GM12872 (cell line): ENCODE measurements around the gene FAM118A.

Experiments
- TF ChIP-seq, protein P1 (sequence below): IDR thresholded peaks from 3 replicates; pipeline ENCODE4 v1.5.1; 2011; ENCODE audit warnings: low read depth, mild to moderate bottlenecking, low read length, moderate library complexity; ENCODE audit not compliant: insufficient read depth

Gene FAM118A

DNA sequence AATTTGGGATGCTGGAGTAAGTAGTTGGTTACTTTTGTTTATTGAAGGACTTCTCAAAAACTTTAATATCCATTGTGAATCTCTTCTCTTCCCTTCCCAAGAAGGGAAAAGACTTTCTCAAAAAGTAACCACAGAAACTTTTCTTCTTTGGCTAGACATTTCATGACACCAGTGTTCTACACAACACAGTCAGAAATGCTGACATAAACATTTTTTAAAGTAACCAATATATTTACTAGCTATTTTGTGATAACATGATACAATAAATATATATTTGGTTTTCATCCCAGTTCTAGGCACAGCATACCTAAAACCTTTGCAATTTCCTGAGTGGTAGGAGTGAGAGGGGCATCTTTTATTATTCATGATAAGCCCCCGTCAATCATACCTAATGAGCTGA lies 47.8 kb downstream of the FAM118A start:
- TF ChIP-seq, protein P1, sequence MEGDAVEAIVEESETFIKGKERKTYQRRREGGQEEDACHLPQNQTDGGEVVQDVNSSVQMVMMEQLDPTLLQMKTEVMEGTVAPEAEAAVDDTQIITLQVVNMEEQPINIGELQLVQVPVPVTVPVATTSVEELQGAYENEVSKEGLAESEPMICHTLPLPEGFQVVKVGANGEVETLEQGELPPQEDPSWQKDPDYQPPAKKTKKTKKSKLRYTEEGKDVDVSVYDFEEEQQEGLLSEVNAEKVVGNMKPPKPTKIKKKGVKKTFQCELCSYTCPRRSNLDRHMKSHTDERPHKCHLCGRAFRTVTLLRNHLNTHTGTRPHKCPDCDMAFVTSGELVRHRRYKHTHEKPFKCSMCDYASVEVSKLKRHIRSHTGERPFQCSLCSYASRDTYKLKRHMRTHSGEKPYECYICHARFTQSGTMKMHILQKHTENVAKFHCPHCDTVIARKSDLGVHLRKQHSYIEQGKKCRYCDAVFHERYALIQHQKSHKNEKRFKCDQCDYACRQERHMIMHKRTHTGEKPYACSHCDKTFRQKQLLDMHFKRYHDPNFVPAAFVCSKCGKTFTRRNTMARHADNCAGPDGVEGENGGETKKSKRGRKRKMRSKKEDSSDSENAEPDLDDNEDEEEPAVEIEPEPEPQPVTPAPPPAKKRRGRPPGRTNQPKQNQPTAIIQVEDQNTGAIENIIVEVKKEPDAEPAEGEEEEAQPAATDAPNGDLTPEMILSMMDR, result no peak

DNA sequence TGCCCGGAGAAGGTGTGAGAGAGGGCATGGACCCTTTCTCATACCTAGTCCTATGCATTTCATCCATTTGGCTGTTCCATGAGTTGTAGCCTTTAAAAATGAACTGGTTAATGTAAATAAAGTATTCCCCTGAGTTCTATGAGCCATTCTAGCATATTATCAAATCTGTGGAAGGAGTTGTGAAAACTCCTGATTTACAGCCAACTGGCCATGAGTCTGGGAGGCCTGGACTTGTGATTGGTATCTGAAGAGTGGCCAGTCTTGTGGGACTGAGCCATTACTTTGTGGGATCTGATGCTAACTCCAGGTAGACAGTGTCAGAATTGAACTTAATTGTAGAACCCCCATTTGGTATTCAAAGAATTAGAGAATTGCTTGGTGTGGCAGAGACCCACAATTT lies 48.4 kb downstream of the FAM118A start:
- TF ChIP-seq, protein P1, result no peak

DNA sequence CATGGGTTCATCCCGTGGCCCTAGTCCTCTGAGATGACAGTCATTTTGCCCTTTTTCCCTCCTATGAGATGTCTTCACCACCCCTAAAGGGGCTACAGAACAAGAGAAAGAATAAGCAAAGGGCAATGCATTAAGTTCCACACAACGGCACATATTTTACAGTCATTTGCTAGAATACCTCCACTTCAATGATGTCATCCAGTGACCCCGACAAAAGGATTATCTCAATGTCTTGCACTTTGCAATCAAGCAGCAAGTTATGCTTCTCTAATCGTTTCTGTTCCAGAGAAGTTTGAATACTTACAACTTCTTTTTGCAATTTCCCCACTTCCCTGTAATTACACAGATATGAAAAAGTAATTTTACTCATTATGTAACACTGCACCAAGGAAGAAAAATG lies 49.9 kb downstream of the FAM118A start:
- TF ChIP-seq, protein P1, result no peak

DNA sequence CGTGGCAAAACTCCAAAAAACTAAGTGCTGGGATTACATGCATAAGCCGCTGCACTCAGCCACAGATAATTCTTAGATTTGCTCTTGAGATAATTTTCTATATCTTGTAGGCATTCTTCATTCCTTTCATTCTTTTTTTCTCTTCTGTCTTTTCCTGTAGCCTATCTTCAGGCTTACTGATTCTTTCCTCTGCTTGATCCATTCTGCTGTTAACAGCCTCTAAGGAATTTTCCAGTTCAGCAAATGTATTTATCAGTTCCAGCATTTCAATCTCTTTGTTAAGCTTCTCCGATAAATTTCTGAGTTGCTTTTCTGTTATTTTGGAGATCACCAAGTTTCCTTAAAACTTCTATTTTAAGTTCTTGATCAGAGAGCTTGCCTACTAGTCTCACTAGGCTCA lies 57.0 kb downstream of the FAM118A start:
- TF ChIP-seq, protein P1, result no peak

DNA sequence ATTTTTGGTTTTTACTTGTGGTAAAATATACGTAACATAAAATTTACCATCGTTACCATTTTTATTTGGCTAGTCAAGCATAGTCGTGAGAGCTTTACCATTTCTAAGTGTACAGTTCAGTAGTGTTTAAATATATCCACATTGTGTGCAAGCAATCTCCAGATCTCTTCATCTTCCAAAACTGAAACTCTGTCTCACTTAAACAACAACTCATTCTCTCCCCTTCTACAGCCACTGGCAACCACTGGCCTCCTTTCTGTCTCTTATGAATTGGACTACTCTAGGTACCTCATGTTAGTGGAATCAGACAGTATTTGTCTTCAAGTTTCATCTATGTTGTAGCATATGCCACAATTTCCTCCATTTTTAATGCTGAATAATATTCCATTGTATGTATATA lies 66.3 kb downstream of the FAM118A start:
- TF ChIP-seq, protein P1, result no peak

DNA sequence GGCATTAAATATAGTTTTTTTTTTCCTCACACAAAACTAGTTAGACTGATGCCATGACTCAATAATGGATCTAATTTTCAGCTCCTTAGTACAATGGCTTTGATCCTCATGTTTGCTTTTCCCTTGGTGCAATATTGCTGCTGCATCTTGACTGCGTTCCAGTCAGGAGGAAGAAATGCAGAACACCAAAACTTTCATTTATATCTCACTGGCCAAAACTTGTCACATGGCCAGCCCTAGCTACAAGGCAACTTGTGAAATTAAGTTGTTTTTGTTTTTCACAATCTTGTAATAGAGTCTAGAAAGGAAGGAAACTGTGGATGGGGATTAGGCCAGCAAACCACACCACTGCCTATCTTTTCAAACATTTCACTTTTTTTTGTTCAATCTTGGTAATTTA lies 67.0 kb downstream of the FAM118A start:
- TF ChIP-seq, protein P1, result no peak

DNA sequence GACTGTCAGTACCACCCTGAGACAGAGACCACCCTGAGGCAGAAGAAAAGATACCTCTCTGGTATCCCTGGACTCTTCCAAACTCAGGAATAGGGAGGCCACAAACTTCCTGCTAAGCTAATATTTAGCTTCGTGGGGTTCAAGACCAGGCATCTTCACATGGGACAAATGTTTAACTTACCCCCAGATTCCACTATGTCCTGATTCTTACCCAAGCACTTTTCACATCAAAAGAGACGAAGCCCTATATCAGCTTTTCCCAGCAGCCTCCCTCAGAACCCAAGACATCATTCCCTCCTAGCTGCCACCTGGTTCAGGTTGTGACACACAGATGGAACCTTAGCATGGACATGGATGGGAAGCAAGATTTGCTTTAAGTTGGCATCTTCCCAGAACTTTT lies 71.6 kb downstream of the FAM118A start:
- TF ChIP-seq, protein P1, result no peak

DNA sequence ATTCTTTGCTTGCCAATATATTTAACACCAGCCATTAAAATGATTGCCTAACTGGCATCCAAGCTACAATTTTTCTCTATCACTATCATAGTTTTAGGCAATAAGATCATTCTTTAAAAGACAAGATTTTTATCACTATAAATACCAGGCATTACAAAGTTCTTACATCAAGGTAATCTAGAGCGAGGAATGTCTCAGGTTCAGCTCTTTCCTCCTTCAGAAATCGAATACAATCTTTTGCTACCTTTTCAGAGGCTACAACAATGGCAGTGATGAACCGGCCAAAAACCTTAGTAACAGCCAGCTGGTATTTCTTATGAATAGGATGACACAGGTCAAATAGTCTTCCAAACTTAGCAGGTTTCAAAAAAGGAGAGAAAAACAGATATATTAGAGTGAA lies 79.8 kb downstream of the FAM118A start:
- TF ChIP-seq, protein P1, result no peak
